GM10847 (cell line): ENCODE measurements around the gene PHACTR1.

Experiments
- POLR2A ChIP-seq: IDR thresholded peaks from 2 replicates; pipeline ENCODE4 v1.6.1; 2011; ENCODE audit not compliant: insufficient read length; ENCODE audit errors: extremely low read depth

The PHACTR1 gene

GRCh38 chr6:12716298-12716916, at the start of gene PHACTR1:
TSS of gene PHACTR1 (plus strand) at chr6:12716767.
- no peak for TF ChIP-seq POLR2A

GRCh38 chr6:12666886-12667285, 49.7 kb upstream of the PHACTR1 start:
- TF ChIP-seq POLR2A: no peak

GRCh38 chr6:12675931-12676330, 40.6 kb upstream of the PHACTR1 start:
- TF ChIP-seq POLR2A: no peak

GRCh38 chr6:12679341-12679740, 37.2 kb upstream of the PHACTR1 start:
- no peak for TF ChIP-seq POLR2A

- no peak for TF ChIP-seq POLR2A
Observed at GRCh38 chr6:12693122-12693521, 23.4 kb upstream of the PHACTR1 start.

GRCh38 chr6:12698298-12698697, 18.3 kb upstream of the PHACTR1 start:
- TF ChIP-seq POLR2A: no peak

GRCh38 chr6:12704946-12705345, 11.6 kb upstream of the PHACTR1 start:
- TF ChIP-seq POLR2A: no peak

GRCh38 chr6:12709116-12709515, 7.5 kb upstream of the PHACTR1 start:
- TF ChIP-seq POLR2A: no peak

- TF ChIP-seq POLR2A: no peak
Observed at GRCh38 chr6:12709556-12710232, 6.9 kb upstream of the PHACTR1 start.

- TF ChIP-seq POLR2A: no peak
Observed at GRCh38 chr6:12710921-12711320, 5.6 kb upstream of the PHACTR1 start.

GRCh38 chr6:12714022-12714421, 2.5 kb upstream of the PHACTR1 start:
- no peak for TF ChIP-seq POLR2A

- no peak for TF ChIP-seq POLR2A
Observed at GRCh38 chr6:12715437-12715836, 1.1 kb upstream of the PHACTR1 start.

GRCh38 chr6:12717356-12717755, 789 bp downstream of the PHACTR1 start:
- no peak for TF ChIP-seq POLR2A

GRCh38 chr6:12718015-12718414, 1.4 kb downstream of the PHACTR1 start:
- TF ChIP-seq POLR2A: no peak

GRCh38 chr6:12719017-12719416, 2.5 kb downstream of the PHACTR1 start:
- no peak for TF ChIP-seq POLR2A

- no peak for TF ChIP-seq POLR2A
Observed at GRCh38 chr6:12720310-12720709, 3.7 kb downstream of the PHACTR1 start.

GRCh38 chr6:12725263-12725662, 8.7 kb downstream of the PHACTR1 start:
- no peak for TF ChIP-seq POLR2A

GRCh38 chr6:12729467-12729866, 12.9 kb downstream of the PHACTR1 start:
- TF ChIP-seq POLR2A: no peak

- TF ChIP-seq POLR2A: no peak
Observed at GRCh38 chr6:12733876-12734275, 17.3 kb downstream of the PHACTR1 start.
